HG02970 (cell line): ENCODE data around the gene CBX6.

ENCODE experiments used
- ATAC-seq: cut with Tn5 transposase; IDR thresholded peaks from one replicate; pipeline ENCODE4 v1.9.1; 2021; ENCODE audit warnings: mild to moderate bottlenecking, moderate library complexity, moderate number of reproducible peaks; ENCODE audit not compliant: unreplicated experiment, low FRiP score

Gene CBX6

DNA sequence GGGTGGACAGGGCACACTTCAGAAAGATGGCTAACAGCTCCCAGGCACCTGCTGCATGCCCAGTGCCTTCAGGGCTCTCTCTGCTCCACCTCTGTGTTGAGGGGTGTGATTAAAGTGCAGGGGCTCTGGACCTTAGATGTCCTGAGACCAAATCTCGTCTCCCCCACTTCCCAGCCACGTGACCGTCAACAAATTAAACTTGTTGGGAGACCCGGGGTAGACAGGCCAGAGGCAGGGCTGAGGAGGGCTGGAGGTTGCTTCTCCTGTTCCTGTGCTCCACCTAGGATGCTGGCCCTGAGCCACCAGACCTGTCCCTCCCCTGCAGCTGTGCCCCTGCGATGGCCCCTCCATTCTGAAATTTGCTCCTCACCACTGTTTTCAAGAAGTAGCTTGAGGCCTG is 45.2 kb downstream of the CBX6 start:
- no peak for ATAC-seq

DNA sequence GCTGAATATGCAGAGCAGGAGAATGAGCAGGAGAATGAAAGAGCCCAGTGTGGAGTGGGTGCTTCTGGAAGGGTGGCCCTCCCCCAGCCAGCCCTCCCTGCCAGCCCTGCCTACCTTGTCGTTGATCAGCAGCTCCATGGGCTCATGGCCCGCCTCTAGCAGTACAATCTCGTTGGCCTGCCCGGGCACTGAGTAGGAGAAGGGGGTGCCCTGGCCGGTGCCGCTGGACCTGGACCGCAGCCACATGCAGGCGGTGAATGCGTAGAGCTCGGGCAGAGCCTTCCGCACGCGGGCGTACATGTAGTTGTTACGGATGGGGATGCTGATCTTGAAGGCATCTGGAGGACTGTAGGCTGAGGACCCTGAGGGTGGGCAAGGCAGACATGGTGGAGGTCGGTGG is 45.6 kb downstream of the CBX6 start:
- no peak for ATAC-seq

- ATAC-seq = no peak
Observed at GRCh38 chr22:38824585-38824984, 47.4 kb downstream of the CBX6 start.

- no peak for ATAC-seq
Observed at GRCh38 chr22:38823637-38824036, 48.4 kb downstream of the CBX6 start.

DNA sequence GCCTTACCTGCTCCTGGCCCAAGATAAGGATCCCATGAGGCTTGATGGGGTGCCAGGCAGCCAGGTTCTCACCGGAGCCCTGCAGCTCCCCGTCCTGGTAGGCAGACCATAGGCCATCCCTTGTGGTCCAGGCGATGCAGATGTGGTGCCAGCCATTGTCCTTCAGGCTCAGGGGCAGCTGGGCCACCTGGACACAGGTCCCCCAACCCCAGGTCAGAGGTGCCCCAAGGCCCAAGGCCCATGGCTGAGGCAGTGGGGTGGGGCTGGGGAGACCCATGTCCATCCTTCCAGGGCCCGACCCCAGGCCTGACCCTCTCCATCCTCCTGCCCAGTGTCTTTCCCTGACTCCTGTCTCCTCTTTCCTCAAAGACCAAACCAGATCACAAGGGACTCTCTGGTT is 48.9 kb downstream of the CBX6 start:
- no peak for ATAC-seq

- no peak for ATAC-seq
Observed at GRCh38 chr22:38820020-38820419, 52.0 kb downstream of the CBX6 start.

DNA sequence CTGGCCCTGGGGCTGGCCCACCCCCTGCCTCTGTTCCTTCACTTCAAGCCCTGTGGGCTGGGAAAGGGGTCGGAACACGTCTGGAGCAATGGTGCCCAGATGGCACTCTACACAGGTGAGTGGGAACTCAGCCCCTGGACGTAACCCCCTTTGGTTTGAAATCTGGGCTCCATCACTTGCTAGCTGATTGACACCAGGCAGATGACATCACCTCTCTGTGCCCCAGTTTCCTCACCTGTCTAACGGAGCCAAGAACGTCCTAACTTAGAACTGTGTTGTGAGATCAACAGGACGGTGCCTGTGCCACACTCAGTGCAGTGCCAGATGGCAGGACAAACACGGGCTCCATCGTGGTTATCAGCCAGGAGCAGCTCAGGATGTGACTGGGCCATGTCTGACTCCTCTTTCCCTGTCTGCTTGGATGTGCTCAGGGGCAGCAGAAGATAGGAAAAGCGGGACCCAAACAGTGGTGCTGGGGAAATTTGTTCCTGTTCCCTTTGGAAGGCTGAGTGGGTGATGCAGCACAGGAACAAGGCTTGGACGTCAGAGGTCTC is 52.6 kb downstream of the CBX6 start:
- no peak for ATAC-seq

- ATAC-seq = no peak
Observed at GRCh38 chr22:38817196-38817595, 54.8 kb downstream of the CBX6 start.

- ATAC-seq = no peak
Observed at GRCh38 chr22:38815842-38816241, 56.2 kb downstream of the CBX6 start.
